Activated CD4-positive, CD25-positive, alpha-beta regulatory T cell (primary cell): ENCODE data around the gene GDF11.

Experiments used
- DNase-seq, 4 experiments: peaks; one replicate each; lab custom pipeline; 2025; lab: John Stamatoyannopoulos, UW

Gene GDF11

GRCh38 chr12:55707219-55707671, 35.7 kb upstream of the GDF11 start:
- DNase-seq = no peak

- peak in 3 of 4 experiments; percentile 22 to 33 (median 25) for DNase-seq
These were observed 34.9 kb upstream of the GDF11 start, which contains the start of gene ITGA7 for GRCh38 chr12:55707841-55708694. Gene ITGA7 (minus strand): TSS chr12:55707904. CDS start chr12:55707682, 222 bp downstream.

GRCh38 chr12:55708695-55709233, 34.2 kb upstream of the GDF11 start:
- DNase-seq = no peak

- no peak for DNase-seq
These were observed 31.0 kb upstream of the GDF11 start for GRCh38 chr12:55711786-55712553.

- no peak for DNase-seq
These were observed 30.1 kb upstream of the GDF11 start for GRCh38 chr12:55712700-55713415.

GRCh38 chr12:55713721-55714120, 29.2 kb upstream of the GDF11 start:
- no peak for DNase-seq

GRCh38 chr12:55715169-55715764, 27.7 kb upstream of the GDF11 start:
- no peak for DNase-seq

GRCh38 chr12:55715833-55716581, 26.9 kb upstream of the GDF11 start, which contains the start of gene BLOC1S1:
Gene BLOC1S1 (plus strand): TSS chr12:55716046. CDS start chr12:55716052, 6 bp downstream.
- DNase-seq = peak; percentile 85 to 91 (median 88)

- DNase-seq = no peak
These were observed 26.4 kb upstream of the GDF11 start for GRCh38 chr12:55716582-55716957.

GRCh38 chr12:55717011-55718007, 25.6 kb upstream of the GDF11 start:
- no peak for DNase-seq

GRCh38 chr12:55718015-55718414, 24.9 kb upstream of the GDF11 start:
- no peak for DNase-seq

GRCh38 chr12:55718624-55719275, 24.2 kb upstream of the GDF11 start:
- DNase-seq = no peak

- DNase-seq = no peak
These were observed 23.6 kb upstream of the GDF11 start for GRCh38 chr12:55719371-55719770.

GRCh38 chr12:55720071-55720564, 22.8 kb upstream of the GDF11 start, which contains the start of gene RDH5:
Gene RDH5 (plus strand): TSS chr12:55720393. CDS start chr12:55721185, 792 bp downstream.
- no peak for DNase-seq

GRCh38 chr12:55720894-55721444, 22.0 kb upstream of the GDF11 start:
- no peak for DNase-seq

GRCh38 chr12:55721601-55722213, 21.2 kb upstream of the GDF11 start:
- DNase-seq = no peak

- DNase-seq = no peak
These were observed 20.0 kb upstream of the GDF11 start for GRCh38 chr12:55722948-55723347.
